Activated naive CD4-positive, alpha-beta T cell treated with anti-CD3 and anti-CD28 coated beads for 36 hours (primary cell): ENCODE data around the gene HMOX1. TPM values are rescaled to one million over a fixed set of nuclear protein-coding genes. Genes with fewer than 3 reads are reported as not detected.

ENCODE experiments used
- microRNA-seq: library from miRNA; unstranded; fragments of <30 nt; microRNA quantifications from one replicate; pipeline ENCODE4 v1.2.0, GENCODE V29; 2022; ENCODE audit warnings: borderline microRNAs expressed, borderline replicate concordance
- total RNA-seq, 2 experiments: library from RNA; stranded (reverse); gene quantifications; one replicate each; pipeline ENCODE4 v1.2.3, GENCODE V29; 2021

The HMOX1 gene
- total RNA-seq, 2 experiments from 2014 or later: 0.15 to 0.21 TPM

Small RNA genes lying within 50 kb of the gene (microRNA-seq; reads per million reads assigned to microRNA genes)
- 7.1 reads per million, percentile 11 among the genes with 10 or more reads in this experiment for gene MIR3909
- not detected for gene MIR6069

Other genes with a start within 250 kb of the HMOX1 start
- 10 to 100 TPM; 36.6 to 38.2 TPM for gene HMGXB4, start 123.6 kb upstream of the HMOX1 start, total RNA-seq
- gene TOM1, start 81.2 kb upstream of the HMOX1 start, total RNA-seq: 10 to 100 TPM; 25.8 to 26.3 TPM
- gene MCM5, start 19.0 kb downstream of the HMOX1 start, total RNA-seq: 100 to 1,000 TPM; 293 to 301 TPM
- gene RASD2, start 159.7 kb downstream of the HMOX1 start, total RNA-seq: not detected
- not detected for gene MB, start 236.2 kb downstream of the HMOX1 start, total RNA-seq